Gastrocnemius medialis (tissue), 4 donors: ENCODE results near the gene SEC14L5.

Source experiments
- CTCF ChIP-seq, 5 experiments: fragments of 450-650 bp in 3 of 5; fragments of 200-600 bp in 2 of 5; sonication (generic) in 2 of 5; IDR thresholded peaks in 4 of 5; conservative IDR thresholded peaks in 1 of 5; 1 replicate in 4 of 5; 2 replicates in 1 of 5; pipeline ENCODE4 v1.5.1; 2016 to 2019; ENCODE audit warnings: antibody characterized with exemption in 5 of 5, mild to moderate bottlenecking in 3 of 5, moderate library complexity in 3 of 5
- POLR2A ChIP-seq, 2 donors: fragments of 450-650 bp; IDR thresholded peaks; one replicate each; pipeline ENCODE4 v1.6.1; 2017; ENCODE audit warnings: antibody characterized with exemption in 2 of 2, mild to moderate bottlenecking in 2 of 2, moderate library complexity in 2 of 2

GRCh38 chr16:5017678-5017969, 59.5 kb downstream of the SEC14L5 start:
- no peak for TF ChIP-seq POLR2A (IDR thresholded peaks at IDR 0.05)
- TF ChIP-seq CTCF (IDR thresholded peaks at IDR 0.05 in 4 of 5, conservative IDR thresholded peaks at IDR 0.05 in 1 of 5), result no peak
